IPS DF 19.7 (cell line): ENCODE measurements around the gene FGD6.
"Not testable (repeated sequence)": the region's sequence is repeated elsewhere in the genome, so short reads cannot be mapped to it uniquely, and the experiment has no call there.

Source experiments
- DNase-seq: peaks from one replicate; pipeline ENCODE4 v3.0.0-alpha.2; 2013; ENCODE audit warnings: low read depth, low spot score

Gene FGD6

GRCh38 chr12:95126076-95126475 lies 91.2 kb downstream of the FGD6 start:
- no peak for DNase-seq

- DNase-seq = no peak
Measured at GRCh38 chr12:95124106-95124505, 93.2 kb downstream of the FGD6 start.

GRCh38 chr12:95118788-95119179 lies 98.5 kb downstream of the FGD6 start:
- DNase-seq = no peak

- no peak for DNase-seq
Measured at GRCh38 chr12:95118138-95118787, 99.0 kb downstream of the FGD6 start.

- no peak for DNase-seq
Measured at GRCh38 chr12:95117178-95117599, 100.1 kb downstream of the FGD6 start.

GRCh38 chr12:95116773-95117172 lies 100.5 kb downstream of the FGD6 start:
- no peak for DNase-seq

- DNase-seq = no peak
Measured at GRCh38 chr12:95116341-95116740, 100.9 kb downstream of the FGD6 start.

- DNase-seq = no peak
Measured at GRCh38 chr12:95115641-95116040, 101.6 kb downstream of the FGD6 start.

- DNase-seq = no peak
Measured at GRCh38 chr12:95114766-95115405, 102.4 kb downstream of the FGD6 start.

GRCh38 chr12:95107362-95107761 lies 109.9 kb downstream of the FGD6 start:
- no peak for DNase-seq

GRCh38 chr12:95105540-95105939 lies 111.7 kb downstream of the FGD6 start:
- DNase-seq = no peak

- no peak for DNase-seq
Measured at GRCh38 chr12:95104919-95105452, 112.3 kb downstream of the FGD6 start.

GRCh38 chr12:95102916-95103671 lies 114.2 kb downstream of the FGD6 start:
- no peak for DNase-seq

GRCh38 chr12:95101957-95102356 lies 115.3 kb downstream of the FGD6 start:
- not testable (repeated sequence) for DNase-seq

- no peak for DNase-seq
Measured at GRCh38 chr12:95100264-95101190, 116.7 kb downstream of the FGD6 start.

GRCh38 chr12:95099270-95099790 lies 117.9 kb downstream of the FGD6 start:
- no peak for DNase-seq

GRCh38 chr12:95096852-95097251 lies 120.4 kb downstream of the FGD6 start:
- no peak for DNase-seq

GRCh38 chr12:95096378-95096777 lies 120.9 kb downstream of the FGD6 start:
- no peak for DNase-seq

- not testable (repeated sequence) for DNase-seq
Measured at GRCh38 chr12:95095866-95096265, 121.4 kb downstream of the FGD6 start.

- DNase-seq = no peak
Measured at GRCh38 chr12:95089462-95089861, 127.8 kb downstream of the FGD6 start.

- no peak for DNase-seq
Measured at GRCh38 chr12:95088379-95088778, 128.9 kb downstream of the FGD6 start.
